MM.1S (cell line): ENCODE results near the gene COX5A.

Source experiments
- DNase-seq: peaks from one replicate; pipeline ENCODE4 v3.0.0-alpha.2; 2015
- H2AFZ ChIP-seq: fragments of 300-600 bp; sonication (generic); 2 replicates; pipeline ENCODE4 v1.6.0; 2016; ENCODE audit warnings: antibody characterized with exemption, low read length
- H3F3A ChIP-seq: fragments of 300-600 bp; sonication (generic); 2 replicates; pipeline ENCODE4 v1.6.1; 2016; ENCODE audit warnings: mild to moderate bottlenecking, antibody characterized with exemption, low read length, moderate library complexity, mixed read lengths; ENCODE audit not compliant: insufficient read depth
- H3K27ac ChIP-seq: fragments of 300-600 bp; sonication (generic); 2 replicates; pipeline ENCODE4 v1.5.1; 2016; ENCODE audit warnings: mild to moderate bottlenecking, low read length
- H3K27me3 ChIP-seq: fragments of 300-600 bp; sonication (generic); replicated peaks from 2 replicates; pipeline ENCODE4 v1.6.0; 2016; ENCODE audit warnings: low read length; ENCODE audit not compliant: insufficient read depth
- H3K36me3 ChIP-seq: fragments of 300-600 bp; sonication (generic); replicated peaks from 2 replicates; pipeline ENCODE4 v1.6.1; 2016; ENCODE audit warnings: mild to moderate bottlenecking, low read length, mixed read lengths; ENCODE audit not compliant: insufficient read depth
- H3K4me1 ChIP-seq: fragments of 300-600 bp; sonication (generic); 2 replicates; pipeline ENCODE4 v1.6.1; 2016; ENCODE audit warnings: low read length, mixed read lengths
- H3K4me2 ChIP-seq: fragments of 300-600 bp; sonication (generic); 2 replicates; pipeline ENCODE4 v1.6.0; 2016; ENCODE audit warnings: low read depth, low read length
- H3K4me3 ChIP-seq: fragments of 300-600 bp; sonication (generic); 2 replicates; pipeline ENCODE4 v1.5.1; 2016; ENCODE audit warnings: low read length, mixed read lengths
- H3K79me2 ChIP-seq: fragments of 300-600 bp; sonication (generic); 2 replicates; pipeline ENCODE4 v1.6.1; 2016; ENCODE audit warnings: mixed run types, low read length, mixed read lengths
- H3K9ac ChIP-seq: fragments of 300-600 bp; sonication (generic); 2 replicates; pipeline ENCODE4 v1.6.1; 2016; ENCODE audit warnings: low read length, mixed read lengths
- H3K9me2 ChIP-seq: fragments of 300-600 bp; sonication (generic); replicated peaks from 2 replicates; pipeline ENCODE4 v1.6.1; 2016; ENCODE audit warnings: mild to moderate bottlenecking, low read length, mixed read lengths; ENCODE audit not compliant: insufficient read depth
- H3K9me3 ChIP-seq: fragments of 300-600 bp; sonication (generic); replicated peaks from 2 replicates; pipeline ENCODE4 v1.6.1; 2016; ENCODE audit warnings: mild to moderate bottlenecking, low read length, mixed read lengths; ENCODE audit not compliant: insufficient read depth
- H4K20me1 ChIP-seq: fragments of 300-600 bp; sonication (generic); 2 replicates; pipeline ENCODE4 v1.6.1; 2016; ENCODE audit warnings: mild to moderate bottlenecking, low read length, moderate library complexity, mixed read lengths; ENCODE audit not compliant: insufficient read depth
- EZH2 ChIP-seq: fragments of 300-600 bp; sonication (generic); optimal IDR thresholded peaks from 2 replicates; pipeline ENCODE3; 2017; ENCODE audit warnings: low read depth, mild to moderate bottlenecking, antibody characterized with exemption, low read length, mixed read lengths
- EZH2phosphoT487 ChIP-seq: fragments of 300-600 bp; sonication (generic); IDR thresholded peaks from 2 replicates; pipeline ENCODE4 v1.6.1; 2018; ENCODE audit warnings: antibody characterized with exemption, low read length
- TF ChIP-seq, protein P1 (sequence below): fragments of 300-600 bp; sonication (generic); IDR thresholded peaks from 2 replicates; pipeline ENCODE4 v1.5.1; 2016; ENCODE audit warnings: antibody characterized with exemption, low read length, mixed read lengths

The COX5A gene

DNA sequence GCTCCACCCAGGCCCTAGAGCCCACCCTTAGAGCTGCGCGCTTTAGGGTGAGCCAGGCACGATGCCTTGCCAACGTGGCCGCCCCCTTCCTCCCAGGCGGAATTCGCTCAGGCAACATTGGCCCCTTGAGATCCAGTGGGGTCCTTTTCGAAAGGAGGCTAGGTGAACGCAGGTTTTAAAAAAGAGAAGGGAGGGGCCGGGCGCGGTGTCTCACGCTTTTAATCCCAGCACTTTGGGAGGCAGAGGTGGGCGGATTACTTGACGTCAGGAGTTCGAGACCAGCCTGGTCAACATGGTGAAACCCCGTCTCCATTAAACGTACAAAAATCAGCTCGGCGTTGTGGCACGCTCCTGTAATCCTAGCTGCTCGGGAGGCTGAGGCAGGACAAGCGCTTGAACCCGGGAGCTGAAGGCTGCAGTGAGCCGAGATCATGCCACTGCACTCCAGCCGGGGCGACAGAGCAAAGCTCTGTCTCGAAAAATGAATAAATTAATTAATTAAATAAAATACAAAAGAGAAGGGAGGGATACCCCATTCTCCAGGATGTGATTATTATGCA is 19.7 kb upstream of the COX5A start:
- no peak for DNase-seq
- Histone ChIP-seq H4K20me1 (no peaks in the 10 kb centered on the region), H3K36me3 (no peaks in the 10 kb centered on the region), H3K4me2 (peak overlapping the region; percentile 98), H3K27me3 (no peaks in the 10 kb centered on the region), H3K9ac (peak overlapping the region; percentile 70; the same call in 1 of the 2 replicates), H3K4me3 (peak overlapping the region; percentile 69), H3K27ac (no peak overlapping the region), H2AFZ (peak overlapping the region; percentile 84), H3K9me3 (no peaks in the 10 kb centered on the region), H3K4me1 (peaks cover 20% of the 10 kb centered on the region), H3K79me2 (peaks cover 17% of the 10 kb centered on the region), H3F3A (peaks cover 5% of the 10 kb centered on the region; the same call in 1 of the 2 replicates), H3K9me2 (no peaks in the 10 kb centered on the region)
- TF ChIP-seq EZH2 = no peak
- TF ChIP-seq, protein P1, sequence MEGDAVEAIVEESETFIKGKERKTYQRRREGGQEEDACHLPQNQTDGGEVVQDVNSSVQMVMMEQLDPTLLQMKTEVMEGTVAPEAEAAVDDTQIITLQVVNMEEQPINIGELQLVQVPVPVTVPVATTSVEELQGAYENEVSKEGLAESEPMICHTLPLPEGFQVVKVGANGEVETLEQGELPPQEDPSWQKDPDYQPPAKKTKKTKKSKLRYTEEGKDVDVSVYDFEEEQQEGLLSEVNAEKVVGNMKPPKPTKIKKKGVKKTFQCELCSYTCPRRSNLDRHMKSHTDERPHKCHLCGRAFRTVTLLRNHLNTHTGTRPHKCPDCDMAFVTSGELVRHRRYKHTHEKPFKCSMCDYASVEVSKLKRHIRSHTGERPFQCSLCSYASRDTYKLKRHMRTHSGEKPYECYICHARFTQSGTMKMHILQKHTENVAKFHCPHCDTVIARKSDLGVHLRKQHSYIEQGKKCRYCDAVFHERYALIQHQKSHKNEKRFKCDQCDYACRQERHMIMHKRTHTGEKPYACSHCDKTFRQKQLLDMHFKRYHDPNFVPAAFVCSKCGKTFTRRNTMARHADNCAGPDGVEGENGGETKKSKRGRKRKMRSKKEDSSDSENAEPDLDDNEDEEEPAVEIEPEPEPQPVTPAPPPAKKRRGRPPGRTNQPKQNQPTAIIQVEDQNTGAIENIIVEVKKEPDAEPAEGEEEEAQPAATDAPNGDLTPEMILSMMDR = no peak
- TF ChIP-seq EZH2phosphoT487 = no peak

DNA sequence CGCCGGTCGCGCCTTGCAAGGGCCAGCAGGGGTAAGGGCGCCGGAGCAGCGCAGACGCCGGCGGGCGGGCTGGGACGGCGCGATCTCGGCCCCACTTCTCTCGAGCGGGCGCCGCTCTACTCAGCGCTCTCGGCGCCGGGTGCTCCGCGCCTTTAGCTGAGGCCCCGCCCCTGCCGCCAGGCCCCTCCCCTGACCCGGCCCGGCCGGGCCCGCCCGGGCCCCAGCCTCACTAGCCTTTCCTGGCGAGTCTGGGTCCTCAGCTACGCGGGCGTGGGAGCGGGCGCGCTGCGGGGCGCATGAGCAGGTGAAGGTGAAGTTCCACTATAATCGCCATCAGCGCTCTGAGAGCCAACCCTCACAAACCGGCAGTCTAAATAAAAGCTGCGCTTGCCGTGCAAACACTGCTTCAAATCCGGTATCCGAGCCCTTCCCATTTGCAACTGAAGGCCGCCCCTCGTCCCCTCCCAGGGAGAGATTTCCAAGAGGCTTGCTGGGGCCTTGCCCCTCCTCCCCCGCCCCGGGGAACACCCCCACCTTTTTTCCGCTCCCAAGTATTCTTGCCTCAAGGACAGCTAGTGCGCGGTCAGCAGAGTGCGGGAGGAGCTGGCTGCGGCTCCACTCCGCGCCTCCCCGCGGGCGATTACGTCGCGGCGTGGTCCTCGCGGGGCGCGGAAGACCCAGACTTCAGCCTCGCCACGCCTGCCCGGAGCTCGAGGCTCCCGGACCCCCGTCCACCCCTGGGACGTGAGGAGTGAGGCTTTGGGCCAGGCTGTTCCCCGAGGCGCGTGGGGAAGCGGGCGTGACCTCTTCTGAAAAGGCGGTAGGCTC is 19.0 kb upstream of the COX5A start, which contains the start of gene RPP25:
Gene RPP25 (minus strand): TSS at position 125 of the 828 bp plus-strand sequence. CDS start 189 bp downstream, outside the sequence.
- DNase-seq = peak; percentile 76
- no peaks in the 10 kb centered on the region for H4K20me1 ChIP-seq
- peaks cover 20% of the 10 kb centered on the region for H3K4me1 ChIP-seq
- no peaks in the 10 kb centered on the region for H3K9me2 ChIP-seq
- H3F3A ChIP-seq = peaks cover 5% of the 10 kb centered on the region; the same call in 1 of the 2 replicates
- H3K9ac ChIP-seq = peak within 1 kb of the TSS; percentile 70
- H3K4me3 ChIP-seq = peak within 1 kb of the TSS; percentile 69
- H3K4me2 ChIP-seq = peak within 1 kb of the TSS; percentile 98
- peak within 1 kb of the TSS; percentile 16; the same call in 1 of the 2 replicates for H3K27ac ChIP-seq
- peaks cover 17% of the 10 kb centered on the region for H3K79me2 ChIP-seq
- H3K27me3 ChIP-seq = no peaks in the 10 kb centered on the region
- H3K9me3 ChIP-seq = no peaks in the 10 kb centered on the region
- H3K36me3 ChIP-seq = no peaks in the 10 kb centered on the region
- no peak for TF ChIP-seq EZH2phosphoT487
- TF ChIP-seq, protein P1 = no peak
- TF ChIP-seq EZH2 = no peak
- peak within 1 kb of the TSS; percentile 84 for H2AFZ ChIP-seq

DNA sequence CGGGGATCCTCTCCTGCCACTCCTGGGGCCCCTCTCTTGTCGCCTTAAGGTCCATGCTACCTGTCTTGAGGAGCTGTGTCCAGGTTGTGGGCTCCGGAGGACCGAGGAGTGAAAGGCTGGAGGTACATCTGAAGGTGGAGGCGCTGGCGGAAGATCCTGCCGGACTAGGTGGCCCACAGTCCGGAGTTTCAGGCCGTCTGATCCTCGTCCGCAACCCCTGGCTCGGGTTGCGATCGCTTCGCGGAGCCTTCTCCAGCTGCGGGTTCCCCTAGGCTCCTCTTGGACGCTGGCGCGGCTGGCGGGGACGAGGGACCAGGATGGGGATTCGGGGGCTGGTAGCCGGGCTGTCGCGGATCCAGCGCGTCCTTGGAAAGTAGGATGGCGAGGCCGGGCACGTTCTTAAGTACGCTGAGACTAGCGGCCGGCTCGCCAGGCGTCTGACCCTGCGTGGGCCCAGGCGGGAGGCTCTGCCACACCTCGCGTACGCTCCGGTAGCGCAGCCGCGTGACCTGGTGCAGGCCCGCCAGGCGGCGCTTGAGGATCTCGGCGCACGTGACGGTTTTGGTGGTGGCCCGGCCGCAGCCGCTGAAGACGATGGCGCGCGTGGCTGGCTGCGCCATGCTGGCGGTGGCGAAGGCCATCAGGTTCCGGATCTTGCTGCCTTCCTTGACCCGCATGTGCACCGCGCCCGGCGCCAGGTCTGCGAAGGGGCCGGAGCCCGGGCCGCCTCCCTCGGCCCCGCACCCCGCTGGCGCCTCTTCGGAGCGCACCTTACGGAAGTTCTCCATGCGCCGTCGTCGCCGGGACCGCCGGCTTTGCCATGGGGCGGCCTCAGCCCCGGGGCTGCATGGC is 18.1 kb upstream of the COX5A start:
- Histone ChIP-seq H3K79me2 (peaks cover 17% of the 10 kb centered on the region), H3K27ac (peak overlapping the region; percentile 16; the same call in 1 of the 2 replicates), H3K36me3 (no peaks in the 10 kb centered on the region), H3K27me3 (no peaks in the 10 kb centered on the region), H3K4me3 (peak overlapping the region; percentile 69), H3K9ac (peak overlapping the region; percentile 70), H3K9me3 (no peaks in the 10 kb centered on the region), H2AFZ (peak overlapping the region; percentile 84), H4K20me1 (no peaks in the 10 kb centered on the region), H3K4me1 (peaks cover 13% of the 10 kb centered on the region), H3K9me2 (no peaks in the 10 kb centered on the region), H3K4me2 (peak overlapping the region; percentile 98), H3F3A (peaks cover 2% of the 10 kb centered on the region; the same call in 1 of the 2 replicates)
- no peak for TF ChIP-seq EZH2
- TF ChIP-seq, protein P1 = peak; percentile 47
- DNase-seq = peak; percentile 72
